SK-N-SH treated with all-trans-retinoic acid at 6 μM for 48 hours (cell line): ENCODE results near the gene C20orf96.
A peak's percentile ranks its signal among the peaks of the same experiment; 100 is the strongest.

Experiments
- ATAC-seq: fragments of 200-7000 bp; cut with Tn5 transposase; 3 replicates; pipeline ENCODE4 v1.9.1; 2020; ENCODE audit warnings: mild to moderate bottlenecking, moderate library complexity
- ARNTL ChIP-seq: fragments of 450-650 bp; formaldehyde crosslinking; IDR thresholded peaks from 2 replicates; pipeline ENCODE4 v1.5.0; 2020; ENCODE audit warnings: low read depth, mild to moderate bottlenecking, moderate library complexity, borderline replicate concordance
- BACH2 ChIP-seq: fragments of 250-450 bp; sonication (Bioruptor Pico); IDR thresholded peaks from 2 replicates; pipeline ENCODE4 v1.9.0; 2021; ENCODE audit warnings: mild to moderate bottlenecking, borderline replicate concordance
- CSDC2 ChIP-seq: fragments of 250-450 bp; sonication (Bioruptor Pico); IDR thresholded peaks from 2 replicates; pipeline ENCODE4 v1.5.0; 2020; ENCODE audit warnings: mild to moderate bottlenecking, moderate library complexity
- CSRNP3 ChIP-seq: fragments of 250-450 bp; sonication (Bioruptor Pico); IDR thresholded peaks from 2 replicates; pipeline ENCODE4 v1.5.1; 2021; ENCODE audit warnings: mild to moderate bottlenecking, moderate library complexity
- ESRRG ChIP-seq: fragments of 250-450 bp; sonication (Bioruptor Pico); IDR thresholded peaks from 2 replicates; pipeline ENCODE4 v1.6.1; 2021; ENCODE audit warnings: mild to moderate bottlenecking
- GLIS3 ChIP-seq: fragments of 250-450 bp; sonication (Bioruptor Pico); IDR thresholded peaks from 2 replicates; pipeline ENCODE4 v1.5.0; 2020; ENCODE audit warnings: mild to moderate bottlenecking, moderate library complexity
- ISL1 ChIP-seq: fragments of 250-450 bp; sonication (Bioruptor Pico); IDR thresholded peaks from 2 replicates; pipeline ENCODE4 v2.1.2; 2022; ENCODE audit warnings: mild to moderate bottlenecking, moderate library complexity
- POU6F1 ChIP-seq: fragments of 250-450 bp; sonication (Bioruptor Pico); IDR thresholded peaks from 2 replicates; pipeline ENCODE4 v1.8.0; 2021; ENCODE audit warnings: low read depth, mild to moderate bottlenecking, moderate library complexity, borderline replicate concordance
- PPARA ChIP-seq: fragments of 250-450 bp; sonication (Bioruptor Pico); IDR thresholded peaks from 2 replicates; pipeline ENCODE4 v1.5.0; 2020; ENCODE audit warnings: mild to moderate bottlenecking, borderline replicate concordance
- RARB ChIP-seq: fragments of 250-450 bp; sonication (Bioruptor Pico); IDR thresholded peaks from 2 replicates; pipeline ENCODE4 v1.8.0; 2021; ENCODE audit warnings: mild to moderate bottlenecking, moderate library complexity
- SNAI2 ChIP-seq: fragments of 250-450 bp; sonication (Bioruptor Pico); IDR thresholded peaks from 2 replicates; pipeline ENCODE4 v1.5.0; 2020; ENCODE audit warnings: mild to moderate bottlenecking, moderate library complexity
- TOX ChIP-seq: fragments of 250-450 bp; sonication (Bioruptor Pico); IDR thresholded peaks from 2 replicates; pipeline ENCODE4 v1.8.0; 2021; ENCODE audit warnings: mild to moderate bottlenecking, moderate library complexity, borderline replicate concordance
- TSHZ2 ChIP-seq: fragments of 250-450 bp; sonication (Bioruptor Pico); IDR thresholded peaks from 2 replicates; pipeline ENCODE4 v1.5.0; 2020; ENCODE audit warnings: mild to moderate bottlenecking, moderate library complexity
- ZC3H10 ChIP-seq: fragments of 250-450 bp; sonication (Bioruptor Pico); IDR thresholded peaks from 2 replicates; pipeline ENCODE4 v1.5.1; 2021; ENCODE audit warnings: mild to moderate bottlenecking, moderate library complexity
- ZFP30 ChIP-seq: fragments of 450-650 bp; formaldehyde crosslinking; IDR thresholded peaks from 2 replicates; pipeline ENCODE4 v1.5.0; 2022; ENCODE audit warnings: mild to moderate bottlenecking, moderate library complexity
- ZNF565 ChIP-seq: fragments of 450-650 bp; formaldehyde crosslinking; conservative IDR thresholded peaks from 2 replicates; pipeline ENCODE4 v1.5.0; 2020; ENCODE audit warnings: low read depth, mild to moderate bottlenecking, moderate library complexity
- ZNF70 ChIP-seq: fragments of 450-650 bp; formaldehyde crosslinking; IDR thresholded peaks from 2 replicates; pipeline ENCODE4 v1.5.0; 2020; ENCODE audit warnings: mild to moderate bottlenecking, moderate library complexity

C20orf96 gene

GRCh38 chr20:325045-325888 is 34.7 kb upstream of the C20orf96 start, which contains the start of gene SOX12:
Gene SOX12, plus strand, starts transcription at chr20:325552. Its CDS starts 373 bp downstream, at chr20:325925.
- ATAC-seq, result peak; percentile 72
- no peak for TF ChIP-seq TOX (CRISPR knock-in tag)
- 0 out of 2 replicates have a peak, but pooled peaks have one; percentile 73 for TF ChIP-seq SNAI2 (CRISPR knock-in tag)
- TF ChIP-seq ZFP30, result peak; percentile 11; the same call in 1 of the 2 replicates
- peak; percentile 56; the same call in 1 of the 2 replicates for TF ChIP-seq TSHZ2 (CRISPR knock-in tag)
- TF ChIP-seq PPARA (CRISPR knock-in tag), result no peak
- TF ChIP-seq CSDC2 (CRISPR knock-in tag), result peak; percentile 67; the same call in 1 of the 2 replicates

GRCh38 chr20:324177-325044 is 33.9 kb upstream of the C20orf96 start:
- no peak for TF ChIP-seq POU6F1 (CRISPR knock-in tag)
- peak; percentile 66; the same call in 1 of the 2 replicates for TF ChIP-seq ARNTL
- TF ChIP-seq TSHZ2 (CRISPR knock-in tag), result 0 out of 2 replicates have a peak, but pooled peaks have one; percentile 6
- TF ChIP-seq, all 23 proteins: peak for 2

GRCh38 chr20:316316-317068 is 25.9 kb upstream of the C20orf96 start:
- TF ChIP-seq ZFP30 (no peak), ZNF565 (no peak), ZC3H10 (CRISPR knock-in tag) (no peak), CSDC2 (CRISPR knock-in tag) (no peak), RARB (CRISPR knock-in tag) (no peak), ISL1 (CRISPR knock-in tag) (no peak), BACH2 (no peak), CSRNP3 (CRISPR knock-in tag) (no peak), ZNF70 (CRISPR knock-in tag) (no peak), POU6F1 (CRISPR knock-in tag) (no peak), PPARA (CRISPR knock-in tag) (no peak), GLIS3 (CRISPR knock-in tag) (no peak), SNAI2 (CRISPR knock-in tag) (no peak), ESRRG (CRISPR knock-in tag) (no peak), TSHZ2 (CRISPR knock-in tag) (no peak)
- ATAC-seq, result no peak

More at GRCh38 chr20:324177-325044, 33.9 kb upstream of the C20orf96 start:
- ATAC-seq, result peak; percentile 75
